IPS DF 6.9 (cell line): Measurements from ENCODE around the gene KIAA1671.

Source experiments
- DNase-seq: peaks from one replicate; pipeline ENCODE4 v3.0.0-alpha.2; 2013; ENCODE audit warnings: low read depth, low spot score
- H3K27ac ChIP-seq: one replicate; pipeline ENCODE4 v1.5.1; 2013; ENCODE audit warnings: low read length, control low read depth
- H3K27me3 ChIP-seq: 2 replicates; pipeline ENCODE4 v1.6.1; 2013; ENCODE audit warnings: mild to moderate bottlenecking, low read length; ENCODE audit not compliant: control insufficient read depth, insufficient read depth
- H3K36me3 ChIP-seq: 2 replicates; pipeline ENCODE4 v1.6.1; 2013; ENCODE audit warnings: low read length; ENCODE audit not compliant: control insufficient read depth, insufficient read depth
- H3K4me1 ChIP-seq: 2 replicates; pipeline ENCODE4 v1.6.1; 2013; ENCODE audit warnings: low read length; ENCODE audit not compliant: control insufficient read depth, insufficient read depth
- H3K4me3 ChIP-seq: 2 replicates; pipeline ENCODE4 v1.5.1; 2013; ENCODE audit warnings: mild to moderate bottlenecking, low read length
- H3K9me3 ChIP-seq: 2 replicates; pipeline ENCODE4 v1.6.1; 2013; ENCODE audit warnings: low read length, inconsistent platforms; ENCODE audit not compliant: control insufficient read depth, insufficient read depth
- WGBS: extraction: QIAGEN DNeasy Blood & Tissue Kit; methylation state at CpG from one replicate; pipeline ENCODE4 v1.1.7; 2013; ENCODE audit warnings: mixed read lengths, missing lambda C conversion rate; ENCODE audit not compliant: insufficient read length, insufficient coverage; 5-methylcytosine and 5-hydroxymethylcytosine counted together

KIAA1671 gene

DNA sequence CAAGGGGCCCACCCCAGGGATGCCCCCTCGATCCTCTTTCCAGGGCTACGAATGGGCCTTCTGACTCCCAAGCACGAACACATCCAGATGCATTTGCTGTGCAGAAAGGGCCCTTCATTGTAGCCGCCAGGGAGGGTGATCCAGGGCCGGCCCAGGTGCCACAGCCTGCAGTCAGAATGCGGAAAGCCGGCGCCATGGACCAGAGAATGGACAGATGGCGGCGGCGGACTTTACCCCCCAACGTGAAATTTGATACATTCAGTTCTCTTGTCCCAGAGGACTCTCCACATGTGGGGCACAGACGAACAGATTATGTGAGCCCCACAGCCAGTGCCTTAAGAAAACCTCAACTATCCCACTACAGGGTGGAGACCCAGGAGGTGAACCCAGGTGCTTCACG, 87.2 kb downstream of the KIAA1671 start:
- no peak overlapping the region for H3K27ac ChIP-seq
- peaks cover 7% of the 10 kb centered on the region for H3K36me3 ChIP-seq
- no peaks in the 10 kb centered on the region for H3K9me3 ChIP-seq
- no peak overlapping the region for H3K4me3 ChIP-seq
- WGBS, result no CpG with 5 or more reads among the region's 14 CpGs
- no peaks in the 10 kb centered on the region for H3K4me1 ChIP-seq
- DNase-seq, result no peak
- H3K27me3 ChIP-seq, result no peaks in the 10 kb centered on the region

DNA sequence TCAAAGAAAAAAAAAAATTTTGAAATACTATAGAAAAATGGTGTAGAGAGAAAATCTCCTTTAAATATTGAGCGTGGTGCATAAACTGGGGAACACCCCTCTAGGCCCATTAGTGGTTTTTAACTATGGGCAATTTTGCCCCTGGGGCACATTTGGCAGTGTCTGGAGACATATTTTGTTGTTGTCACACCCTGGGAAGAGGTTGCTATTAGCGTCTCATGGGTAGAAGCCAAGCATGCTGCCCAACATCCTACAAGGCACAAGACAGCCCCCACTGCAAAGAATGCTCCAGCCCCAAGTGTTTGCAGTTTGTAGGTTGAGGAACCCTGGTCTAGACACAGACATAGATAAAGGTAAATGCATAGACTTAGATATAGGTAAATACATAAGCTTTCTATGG, 92.6 kb downstream of the KIAA1671 start:
- H3K27ac ChIP-seq, result no peak overlapping the region
- no peak overlapping the region for H3K4me3 ChIP-seq
- no peaks in the 10 kb centered on the region; the same call in 1 of the 2 replicates for H3K4me1 ChIP-seq
- H3K36me3 ChIP-seq, result peaks cover 9% of the 10 kb centered on the region; the same call in 1 of the 2 replicates
- no peak for DNase-seq
- WGBS, result no CpG with 5 or more reads among the region's 2 CpGs
- no peaks in the 10 kb centered on the region for H3K27me3 ChIP-seq
- H3K9me3 ChIP-seq, result no peaks in the 10 kb centered on the region; the same call in 1 of the 2 replicates

DNA sequence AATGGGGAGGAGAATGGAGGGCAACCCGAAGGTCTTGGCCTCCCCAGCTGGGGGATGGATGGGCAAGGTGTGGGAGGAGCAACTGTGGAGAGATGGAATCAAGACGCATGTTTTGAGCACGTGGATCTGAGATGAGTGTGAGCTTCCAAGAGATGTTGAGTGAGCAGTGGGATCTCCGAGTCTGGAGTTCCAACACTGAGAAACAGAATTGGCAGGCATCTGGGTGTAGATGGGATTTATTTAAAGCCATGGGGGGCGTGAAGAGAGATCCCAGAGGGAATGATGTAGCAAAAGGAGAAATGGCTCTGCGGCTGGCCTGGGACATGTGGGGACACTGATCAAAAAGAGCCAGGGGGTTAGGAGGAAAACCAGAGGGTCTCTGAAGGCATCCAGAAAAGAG, 95.6 kb downstream of the KIAA1671 start:
- no peak overlapping the region for H3K27ac ChIP-seq
- no peak for DNase-seq

DNA sequence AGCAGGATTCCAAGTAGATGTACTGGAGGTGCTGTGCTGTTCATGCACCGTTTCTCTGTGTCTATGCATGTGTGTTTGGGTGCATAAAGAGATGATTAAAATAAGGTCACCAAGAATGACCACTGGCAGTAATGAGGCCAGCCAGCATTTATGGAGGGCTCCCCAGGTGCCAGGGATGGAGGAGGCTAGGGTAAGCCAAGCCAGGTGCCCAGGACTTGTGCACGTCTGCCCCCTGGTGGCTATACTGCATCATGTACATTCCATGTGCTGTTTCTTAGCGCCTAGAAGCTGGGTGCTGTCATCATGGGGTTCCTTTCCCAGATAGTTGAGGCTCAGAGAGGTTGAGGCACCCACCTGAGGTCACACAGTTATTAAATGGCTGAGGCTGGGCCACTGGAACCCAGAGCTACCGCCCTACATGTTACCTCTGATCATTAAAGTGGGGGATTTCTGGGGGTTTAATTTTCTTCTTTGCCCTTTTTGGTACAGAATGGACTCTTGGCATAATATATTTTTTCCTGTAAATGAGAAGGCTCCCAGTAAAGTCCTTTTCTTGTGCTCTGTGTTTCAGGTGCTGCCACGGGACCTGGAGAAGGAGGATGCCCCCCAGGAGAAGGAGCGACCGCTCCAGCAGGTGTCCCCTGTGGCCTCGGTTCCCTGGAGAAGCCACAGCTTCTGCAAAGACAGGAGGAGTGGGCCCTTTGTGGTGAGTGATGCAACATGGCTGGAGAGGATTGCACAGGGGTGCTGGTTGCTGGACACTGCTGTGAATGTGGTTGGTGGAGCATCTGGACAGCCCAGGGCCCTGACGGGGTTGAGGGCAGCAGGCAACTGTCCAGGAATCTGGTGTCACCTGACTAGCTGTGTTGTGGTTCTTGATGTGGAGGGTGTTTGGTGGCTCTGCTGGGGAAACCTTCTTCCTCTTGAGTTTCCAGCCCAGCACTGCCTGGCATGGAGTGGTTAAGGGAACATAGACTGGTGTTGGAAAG, 96.4 kb downstream of the KIAA1671 start:
- H3K9me3 ChIP-seq, result no peaks in the 10 kb centered on the region; the same call in 1 of the 2 replicates
- no peaks in the 10 kb centered on the region for H3K27me3 ChIP-seq
- DNase-seq, result peak; percentile 58
- H3K4me1 ChIP-seq, result no peaks in the 10 kb centered on the region; the same call in 1 of the 2 replicates
- no peak overlapping the region for H3K27ac ChIP-seq
- peaks cover 12% of the 10 kb centered on the region; the same call in 1 of the 2 replicates for H3K36me3 ChIP-seq
- H3K4me3 ChIP-seq, result no peak overlapping the region
- WGBS, result no CpG with 5 or more reads among the region's 9 CpGs

More for the DNA sequence above, 95.6 kb downstream of the KIAA1671 start:
- peaks cover 12% of the 10 kb centered on the region; the same call in 1 of the 2 replicates for H3K36me3 ChIP-seq
- no peaks in the 10 kb centered on the region; the same call in 1 of the 2 replicates for H3K9me3 ChIP-seq
- no peak overlapping the region for H3K4me3 ChIP-seq
- H3K4me1 ChIP-seq, result no peaks in the 10 kb centered on the region; the same call in 1 of the 2 replicates
- H3K27me3 ChIP-seq, result no peaks in the 10 kb centered on the region
- WGBS, result no CpG with 5 or more reads among the region's 6 CpGs

DNA sequence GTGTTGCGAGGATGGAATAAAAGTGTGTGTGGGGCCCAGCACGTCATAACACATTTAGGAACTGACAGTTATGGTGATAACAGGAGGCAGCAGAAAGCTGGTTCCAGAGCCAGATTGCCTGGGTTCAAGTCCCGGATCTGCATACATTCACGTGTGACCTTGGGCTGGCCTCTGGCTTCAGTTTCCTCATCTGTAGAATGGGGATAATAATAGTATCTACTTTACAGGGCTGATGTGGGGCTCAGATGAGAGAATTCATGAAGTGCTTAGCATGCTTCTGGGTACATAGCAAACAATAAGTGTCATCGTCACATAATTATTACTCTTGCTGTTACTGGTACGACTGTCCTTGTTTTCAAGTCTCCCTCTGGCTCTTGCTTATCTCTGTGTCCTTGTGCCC, 97.3 kb downstream of the KIAA1671 start:
- Histone ChIP-seq H3K27ac (no peak overlapping the region), H3K4me1 (no peaks in the 10 kb centered on the region; the same call in 1 of the 2 replicates), H3K27me3 (no peaks in the 10 kb centered on the region), H3K36me3 (peaks cover 12% of the 10 kb centered on the region; the same call in 1 of the 2 replicates), H3K9me3 (no peaks in the 10 kb centered on the region; the same call in 1 of the 2 replicates), H3K4me3 (no peak overlapping the region)
- DNase-seq, result no peak
- WGBS, result no CpG with 5 or more reads among the region's 6 CpGs

DNA sequence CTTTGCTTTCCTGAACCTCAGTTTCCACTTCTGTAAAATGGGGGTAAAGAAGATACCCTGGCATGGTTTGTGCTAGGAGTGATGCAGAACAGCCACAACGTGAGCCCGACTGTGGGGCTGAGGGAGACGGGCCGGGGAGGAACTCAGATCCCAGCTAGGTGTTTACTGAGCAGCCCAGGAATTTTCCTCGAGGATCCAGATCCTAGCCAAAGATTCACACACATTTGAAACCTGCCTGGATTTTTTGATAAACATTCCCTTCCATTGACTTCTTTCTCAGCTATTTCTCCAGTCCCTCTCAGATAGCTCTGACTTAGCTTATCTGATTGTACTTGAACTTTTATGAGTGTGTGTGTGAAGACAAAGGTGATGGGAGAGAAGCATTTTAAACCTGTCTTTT, 98.0 kb downstream of the KIAA1671 start:
- peaks cover 12% of the 10 kb centered on the region; the same call in 1 of the 2 replicates for H3K36me3 ChIP-seq
- H3K4me3 ChIP-seq, result no peak overlapping the region
- H3K9me3 ChIP-seq, result no peaks in the 10 kb centered on the region; the same call in 1 of the 2 replicates
- H3K27ac ChIP-seq, result no peak overlapping the region
- no peaks in the 10 kb centered on the region; the same call in 1 of the 2 replicates for H3K4me1 ChIP-seq
- H3K27me3 ChIP-seq, result no peaks in the 10 kb centered on the region
- no CpG with 5 or more reads among the region's 5 CpGs for WGBS
- DNase-seq, result no peak

DNA sequence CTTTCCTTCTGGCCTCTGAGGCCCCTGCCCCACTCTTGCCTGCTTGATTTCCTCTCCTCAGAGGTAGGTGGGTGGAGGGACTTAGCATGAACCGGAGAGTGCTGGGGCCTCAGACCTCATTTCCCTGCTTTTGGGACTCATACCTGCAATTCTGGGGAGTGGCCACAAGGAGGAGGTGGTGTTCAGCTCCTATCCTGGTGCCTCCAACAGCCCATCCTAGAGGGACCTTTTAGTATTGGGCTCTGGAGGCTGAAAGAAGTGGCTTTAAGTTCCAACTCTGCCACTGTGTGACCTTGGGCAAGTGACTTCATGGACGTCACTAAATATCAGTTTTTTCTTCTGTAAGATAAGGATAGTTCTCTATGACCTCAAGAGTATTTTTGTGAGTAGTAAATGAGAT, 98.6 kb downstream of the KIAA1671 start:
- peak; percentile 27 for DNase-seq
- WGBS, result no CpG with 5 or more reads among the region's 2 CpGs
- no peaks in the 10 kb centered on the region; the same call in 1 of the 2 replicates for H3K4me1 ChIP-seq
- no peak overlapping the region for H3K27ac ChIP-seq
- H3K27me3 ChIP-seq, result no peaks in the 10 kb centered on the region
- no peaks in the 10 kb centered on the region; the same call in 1 of the 2 replicates for H3K9me3 ChIP-seq
- H3K36me3 ChIP-seq, result peaks cover 12% of the 10 kb centered on the region; the same call in 1 of the 2 replicates
- H3K4me3 ChIP-seq, result no peak overlapping the region

DNA sequence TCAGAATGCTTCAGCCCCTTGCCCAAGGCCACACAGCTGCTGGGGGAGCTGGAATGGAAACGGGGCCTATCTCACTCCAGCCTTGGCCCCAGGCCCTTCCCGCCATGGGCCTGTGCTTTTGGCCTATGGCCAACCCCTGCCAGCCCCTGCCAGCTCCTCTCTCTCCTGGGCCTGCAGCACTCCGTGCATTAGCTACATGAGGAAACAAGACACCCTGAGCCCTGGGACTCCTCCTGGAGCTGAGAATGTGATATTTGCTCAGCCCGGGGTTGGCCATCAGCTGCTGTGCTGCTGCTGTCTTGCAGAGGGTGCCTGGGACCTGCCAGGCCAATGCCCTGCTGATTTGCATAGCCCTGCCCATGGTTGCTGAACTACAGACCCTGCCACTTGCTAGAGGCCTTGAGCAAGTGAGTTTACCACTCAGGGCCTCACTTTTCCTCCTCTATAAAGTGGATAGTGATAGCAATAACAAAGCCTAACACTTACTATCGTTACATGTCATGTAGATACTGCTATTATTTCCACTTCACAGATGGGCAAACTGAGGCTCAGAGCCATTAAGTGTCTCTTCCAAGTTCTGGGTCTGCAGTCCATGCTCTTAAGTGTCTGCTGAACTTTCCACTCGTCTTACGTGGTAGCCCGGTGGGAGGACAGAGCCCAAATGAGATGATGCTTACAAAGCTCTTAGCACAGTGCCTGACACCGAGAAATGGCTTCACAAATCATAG, 99.6 kb downstream of the KIAA1671 start:
- peaks cover 3% of the 10 kb centered on the region for H3K4me1 ChIP-seq
- H3K9me3 ChIP-seq, result no peaks in the 10 kb centered on the region; the same call in 1 of the 2 replicates
- no peak for DNase-seq
- peaks cover 12% of the 10 kb centered on the region; the same call in 1 of the 2 replicates for H3K36me3 ChIP-seq
- WGBS, result no CpG with 5 or more reads among the region's 9 CpGs
- H3K4me3 ChIP-seq, result no peak overlapping the region; the same call in 1 of the 2 replicates
- no peaks in the 10 kb centered on the region for H3K27me3 ChIP-seq
- H3K27ac ChIP-seq, result no peak overlapping the region

DNA sequence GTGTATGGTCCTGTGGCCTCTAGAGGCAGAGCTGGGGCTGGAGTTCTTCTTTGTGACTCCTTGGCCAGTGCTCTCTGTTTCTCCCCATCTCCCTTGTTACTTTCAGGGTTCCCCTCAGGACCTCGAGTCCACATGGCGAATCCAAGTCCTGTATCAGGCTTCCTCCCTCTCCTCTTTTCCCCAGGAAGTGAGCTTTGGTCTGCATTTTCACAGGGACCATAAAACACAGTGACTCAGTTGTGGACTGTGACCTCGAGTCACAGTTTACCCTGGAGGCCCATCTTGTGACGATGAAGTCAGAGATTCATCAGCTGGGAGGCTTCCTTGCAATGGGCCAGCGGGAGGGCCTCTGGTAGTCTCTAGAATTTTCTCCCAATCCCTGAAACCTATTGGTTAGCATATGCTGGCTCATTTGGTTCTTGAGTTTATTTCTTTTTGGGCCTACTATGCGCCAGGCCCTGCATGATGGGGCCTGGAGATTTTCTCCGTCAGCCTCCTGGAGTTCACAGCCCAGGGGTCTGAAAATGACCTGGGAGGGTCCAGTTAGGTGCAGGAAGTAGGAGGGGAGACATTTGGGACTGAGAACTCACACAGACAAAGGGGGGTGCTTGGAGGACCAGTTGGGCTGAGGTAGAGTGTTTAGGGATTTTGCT, 100.8 kb downstream of the KIAA1671 start:
- Histone ChIP-seq H3K27ac (no peak overlapping the region), H3K4me3 (no peak overlapping the region), H3K9me3 (no peaks in the 10 kb centered on the region; the same call in 1 of the 2 replicates), H3K27me3 (no peaks in the 10 kb centered on the region), H3K36me3 (peaks cover 12% of the 10 kb centered on the region; the same call in 1 of the 2 replicates), H3K4me1 (peaks cover 3% of the 10 kb centered on the region)
- no peak for DNase-seq
- no CpG with 5 or more reads among the region's 7 CpGs for WGBS
